GM18502 (cell line): Measurements from ENCODE around the gene TMEM229A.
A peak's percentile ranks its signal among the peaks of the same experiment; 100 is the strongest.
"Not testable (repeated sequence)": the region's sequence is repeated elsewhere in the genome, so short reads cannot be mapped to it uniquely, and the experiment has no call there.

Source experiments
- ATAC-seq: cut with Tn5 transposase; IDR thresholded peaks from one replicate; pipeline ENCODE4 v1.9.1; 2021; ENCODE audit warnings: mild to moderate bottlenecking; ENCODE audit not compliant: unreplicated experiment, poor library complexity

Gene TMEM229A

DNA sequence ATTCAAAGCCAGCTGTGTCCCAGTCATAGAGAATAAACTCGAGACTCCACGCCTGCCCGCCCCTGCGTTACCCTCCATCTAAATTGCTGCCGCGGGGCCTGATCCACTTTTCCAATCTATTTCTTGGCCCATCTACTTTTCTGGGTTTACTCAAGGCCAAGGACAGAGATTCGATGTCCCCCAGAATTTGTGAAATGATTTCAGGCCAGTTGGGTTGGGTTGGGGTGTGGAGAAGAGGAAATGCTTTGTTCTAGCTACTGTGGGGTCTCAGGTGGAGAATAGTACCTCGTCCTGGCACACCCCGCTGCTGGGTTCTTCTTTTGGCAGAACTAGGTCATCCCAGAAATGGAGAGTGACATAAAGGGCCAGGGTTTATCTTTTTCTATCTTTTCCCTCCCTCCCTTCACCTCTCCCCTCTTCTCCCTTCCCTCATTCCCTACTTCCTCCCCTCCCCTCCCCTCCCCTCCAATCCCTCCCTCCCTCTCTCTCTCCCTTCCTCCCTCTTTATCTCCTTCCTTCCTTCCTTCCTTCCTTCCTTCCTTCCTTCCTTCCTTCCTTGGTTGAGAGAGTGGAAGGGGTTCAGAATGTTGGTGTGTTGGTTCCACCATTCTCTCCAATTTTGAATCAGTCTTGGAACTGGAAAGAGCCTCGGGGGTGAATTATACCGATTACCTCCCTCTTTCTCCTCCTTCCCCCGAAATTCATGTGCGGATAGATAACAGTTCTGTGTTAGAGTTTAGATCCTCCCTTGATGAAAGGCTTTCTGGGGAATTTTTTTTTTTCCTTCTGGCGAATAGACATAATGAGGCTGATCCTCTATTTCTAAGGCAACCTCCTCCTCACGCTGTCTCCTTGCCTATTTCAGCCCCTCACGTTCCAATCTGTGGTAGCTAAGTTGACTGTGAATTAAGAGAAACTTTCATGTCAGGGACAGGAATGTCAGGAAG, 1.2 kb upstream of the TMEM229A start:
- no peak for ATAC-seq

DNA sequence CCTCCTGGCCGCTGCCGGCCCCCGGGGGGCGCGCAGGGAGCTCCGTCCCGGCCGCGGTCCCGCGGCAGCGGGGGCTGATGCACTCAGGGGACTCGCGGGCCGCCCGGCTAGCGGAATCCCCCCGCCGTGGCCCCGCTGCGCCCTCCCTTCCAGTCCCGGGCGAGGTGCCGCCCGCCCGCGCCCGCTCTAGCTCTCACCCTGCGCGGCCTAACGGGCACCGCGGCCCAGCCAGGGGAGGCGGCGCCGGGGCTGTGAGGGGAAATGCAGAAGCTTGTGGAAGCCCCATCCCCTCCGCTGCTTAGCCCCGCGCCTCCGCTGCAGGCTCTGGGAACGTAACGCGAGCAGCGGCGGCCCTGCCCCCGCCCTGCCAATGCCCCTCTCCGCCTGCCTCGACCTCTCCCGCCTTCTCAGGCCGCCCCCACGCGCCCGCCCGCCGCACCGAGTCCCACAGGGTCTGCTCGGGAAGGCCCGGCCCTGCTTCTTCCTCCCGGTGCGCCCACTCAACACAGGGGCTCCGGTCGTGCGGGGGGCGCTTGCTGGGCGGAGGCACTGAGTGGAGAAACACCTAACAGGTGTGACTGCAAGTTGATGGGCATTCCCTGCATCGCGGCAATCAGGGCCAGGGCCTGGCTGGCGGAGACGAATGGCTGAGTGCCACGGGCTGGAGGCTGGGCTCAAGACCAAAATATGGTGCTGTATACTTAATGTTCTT, 384 bp upstream of the TMEM229A start:
- ATAC-seq = peak; percentile 33

DNA sequence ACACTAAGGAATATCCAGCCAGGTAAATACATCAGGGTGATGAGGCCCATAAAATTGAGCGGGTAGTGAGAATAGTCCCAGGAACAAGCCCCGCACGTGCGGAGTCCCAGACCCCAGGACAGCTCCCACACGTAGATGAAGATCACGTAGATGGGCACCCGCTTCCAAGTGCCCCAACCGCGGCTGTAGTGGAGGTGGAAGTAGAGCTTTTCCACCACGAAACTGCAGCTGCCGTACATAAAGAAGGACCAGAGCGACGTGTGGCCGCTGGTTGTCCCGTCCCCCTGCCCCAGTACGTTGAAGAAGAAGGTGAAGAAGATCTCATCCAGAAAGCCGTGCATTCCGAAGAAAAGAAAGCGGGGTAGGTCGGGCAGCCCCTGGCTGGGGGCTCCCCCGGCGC, 948 bp downstream of the TMEM229A start:
- ATAC-seq = peak; percentile 7

DNA sequence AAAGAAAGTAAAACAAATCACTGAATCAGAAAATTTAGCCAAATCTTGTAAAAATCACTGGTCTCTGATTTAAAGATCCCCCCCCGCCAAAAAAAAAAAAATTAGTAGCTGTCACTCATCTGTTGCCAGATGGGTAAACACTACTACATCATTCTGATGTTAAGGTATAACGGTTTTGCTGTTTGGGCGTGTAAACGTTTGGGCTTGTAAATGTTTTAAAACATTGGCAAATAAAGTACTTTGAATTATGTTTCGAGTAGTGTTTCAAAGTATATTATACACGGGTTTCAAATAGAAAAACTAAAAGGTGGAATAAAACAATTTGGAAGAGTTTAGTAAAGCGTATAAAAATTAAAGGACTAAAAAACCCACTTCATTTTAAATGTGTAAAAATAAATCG, 1.5 kb downstream of the TMEM229A start:
- ATAC-seq = no peak

DNA sequence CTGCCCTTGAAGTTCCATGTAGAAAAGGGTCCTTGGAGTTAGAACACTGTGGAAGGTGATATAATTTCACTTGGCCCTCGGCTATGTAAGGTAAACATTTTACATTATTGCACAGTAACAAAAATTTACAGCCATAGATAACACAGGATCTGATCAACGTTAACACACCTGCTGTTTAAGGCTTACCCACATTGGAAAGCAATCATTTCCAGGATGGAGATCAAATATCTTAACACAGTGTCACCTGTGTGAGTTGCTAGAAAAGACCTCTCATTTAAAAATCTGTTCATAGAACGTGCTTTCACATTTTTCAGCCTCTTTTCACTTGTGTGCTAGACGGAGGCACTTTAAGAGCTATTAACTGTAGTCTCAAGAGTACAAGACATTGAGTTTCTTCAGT, 1.9 kb downstream of the TMEM229A start:
- no peak for ATAC-seq

DNA sequence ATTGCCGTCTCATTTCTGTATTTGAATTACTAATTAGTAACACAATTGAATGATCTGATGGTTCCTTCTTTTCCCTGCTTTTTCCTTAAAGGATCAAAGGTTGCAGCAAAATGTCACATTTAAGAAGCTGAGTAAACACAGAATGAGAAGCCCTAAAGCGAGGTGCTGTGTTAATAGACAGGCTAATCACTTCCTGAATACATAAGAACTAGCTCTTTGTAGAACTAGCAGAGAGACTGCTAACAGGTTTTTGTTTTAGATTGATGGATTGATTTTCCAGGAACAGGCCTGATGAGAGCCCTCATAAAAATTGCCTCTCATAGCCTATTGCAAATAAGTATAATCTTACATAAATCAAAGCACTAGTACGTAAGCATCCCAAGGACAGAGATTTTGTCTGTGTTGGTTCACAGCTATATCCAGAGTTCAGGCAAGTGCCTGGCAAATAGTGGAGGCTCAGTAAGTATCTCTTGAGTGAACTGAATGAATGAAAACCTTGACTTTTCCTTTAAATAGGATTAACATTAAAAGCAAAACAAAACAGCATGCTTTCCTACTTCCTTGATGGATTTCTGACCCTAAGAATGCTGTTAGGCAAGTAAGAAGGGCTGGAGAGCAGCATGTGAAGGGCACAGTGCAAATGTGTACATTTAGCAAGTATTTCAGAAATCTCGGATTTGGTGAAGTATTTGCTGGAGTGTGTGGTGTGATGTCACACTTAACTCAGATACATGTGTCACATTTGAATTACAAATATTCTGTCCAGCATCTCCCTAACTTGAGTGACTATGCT, 3.3 kb downstream of the TMEM229A start:
- no peak for ATAC-seq

DNA sequence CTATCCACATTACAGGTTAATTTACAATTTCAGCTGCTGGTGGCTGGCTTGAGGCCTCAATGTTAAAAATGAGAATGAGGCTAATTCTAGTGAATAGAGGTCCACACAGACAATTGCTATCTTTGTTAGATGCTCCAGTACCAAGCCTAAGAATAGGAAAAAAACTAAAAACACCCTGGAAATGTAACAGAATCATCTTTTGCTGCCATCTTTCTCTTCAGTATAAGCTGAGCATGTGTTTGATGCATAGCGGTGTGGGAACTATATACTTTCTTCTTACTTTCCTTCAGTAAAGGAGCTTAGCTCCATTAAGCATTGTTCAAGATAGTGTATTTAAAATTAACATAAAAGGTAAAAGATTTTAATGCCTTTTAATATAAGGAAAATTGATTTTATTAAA, 5.6 kb downstream of the TMEM229A start:
- no peak for ATAC-seq

DNA sequence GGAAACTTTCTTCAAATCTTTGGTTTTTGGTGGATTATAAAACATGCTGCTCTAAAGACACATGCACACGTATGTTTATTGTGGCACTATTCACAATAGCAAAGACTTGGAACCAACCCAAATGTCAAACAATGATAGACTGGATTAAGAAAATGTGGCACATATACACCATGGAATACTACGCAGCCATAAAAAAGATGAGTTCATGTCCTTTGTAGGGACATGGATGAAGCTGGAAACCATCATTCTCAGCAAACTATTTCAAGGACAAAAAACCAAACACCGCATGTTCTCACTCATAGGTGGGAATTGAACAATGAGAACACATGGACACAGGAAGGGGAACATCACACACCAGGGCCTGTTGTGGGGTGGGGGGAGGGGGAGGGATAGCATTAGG, 8.5 kb downstream of the TMEM229A start:
- not testable (repeated sequence) for ATAC-seq

DNA sequence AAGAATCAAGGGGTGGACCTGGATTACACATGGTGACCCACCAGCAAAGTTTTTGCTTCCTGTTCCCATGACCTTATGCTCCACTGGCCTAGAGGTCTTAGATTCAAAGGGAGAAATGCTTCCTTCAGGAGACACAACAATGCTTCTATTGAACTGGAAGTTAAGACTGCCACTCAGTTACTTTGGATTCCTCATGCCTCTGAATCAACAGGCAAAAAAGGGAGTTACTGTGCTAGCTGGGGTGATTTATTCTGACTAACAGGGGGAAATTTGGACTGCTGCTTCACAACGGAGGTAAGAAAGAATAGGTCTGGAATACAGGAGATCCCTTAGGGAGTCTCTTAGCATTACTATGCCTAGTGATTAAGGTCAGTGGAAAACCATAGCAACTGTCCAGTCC, 10.3 kb downstream of the TMEM229A start:
- ATAC-seq = no peak

DNA sequence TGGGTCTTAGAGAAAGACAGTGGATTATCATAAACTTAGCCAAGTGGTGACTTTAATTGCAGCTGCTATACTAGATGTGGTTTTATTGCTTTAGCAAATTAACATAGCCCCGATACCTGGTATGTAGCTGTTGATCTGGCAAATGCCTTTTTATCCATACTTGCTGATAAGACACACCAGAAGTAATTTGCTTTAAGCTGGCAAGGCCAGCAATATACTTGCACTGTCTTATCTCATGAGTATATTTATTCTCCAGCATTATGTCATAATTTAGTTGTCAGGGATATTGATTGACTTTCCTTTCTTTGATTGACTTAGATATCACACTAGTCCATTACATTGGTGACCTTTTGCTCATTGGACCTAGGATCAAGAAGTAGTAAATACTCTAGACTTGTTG, 12.8 kb downstream of the TMEM229A start:
- no peak for ATAC-seq

DNA sequence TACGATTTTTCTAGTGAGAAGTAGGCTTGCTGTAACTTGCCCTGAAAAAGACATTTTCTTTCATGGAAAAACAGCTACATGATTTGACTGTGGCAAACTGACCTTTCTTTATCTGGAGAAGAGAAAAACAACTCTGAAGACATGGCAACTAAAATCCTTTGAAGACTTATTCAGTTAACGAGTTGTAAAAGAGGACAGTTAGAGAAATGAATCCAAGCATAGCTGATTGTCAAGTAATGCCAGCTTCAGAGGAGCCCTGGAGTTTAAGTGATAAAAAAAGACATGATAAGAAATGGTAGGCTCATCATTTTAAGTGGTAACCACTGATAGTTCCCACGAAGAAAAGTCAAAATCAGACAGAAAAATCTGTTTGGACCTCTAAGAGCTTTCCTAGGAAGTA, 19.6 kb downstream of the TMEM229A start:
- ATAC-seq = no peak

DNA sequence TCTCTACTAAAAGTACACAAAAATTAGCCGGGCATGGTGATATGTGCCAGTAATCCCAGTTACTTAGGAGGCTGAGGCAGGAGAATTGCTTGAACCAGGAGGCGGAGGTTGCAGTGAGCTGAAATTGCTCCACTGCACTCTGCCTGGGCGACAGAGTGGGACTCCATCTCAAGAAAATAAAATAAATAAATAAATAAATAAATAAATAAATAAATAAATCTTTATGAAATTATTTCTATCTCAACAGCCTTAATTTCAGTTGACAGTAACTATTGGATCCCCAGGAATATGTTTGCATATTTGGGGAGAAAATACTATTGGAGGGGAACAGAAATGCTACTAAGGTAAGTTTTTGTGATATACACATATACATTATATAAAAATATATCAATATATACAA, 20.0 kb downstream of the TMEM229A start:
- no peak for ATAC-seq

DNA sequence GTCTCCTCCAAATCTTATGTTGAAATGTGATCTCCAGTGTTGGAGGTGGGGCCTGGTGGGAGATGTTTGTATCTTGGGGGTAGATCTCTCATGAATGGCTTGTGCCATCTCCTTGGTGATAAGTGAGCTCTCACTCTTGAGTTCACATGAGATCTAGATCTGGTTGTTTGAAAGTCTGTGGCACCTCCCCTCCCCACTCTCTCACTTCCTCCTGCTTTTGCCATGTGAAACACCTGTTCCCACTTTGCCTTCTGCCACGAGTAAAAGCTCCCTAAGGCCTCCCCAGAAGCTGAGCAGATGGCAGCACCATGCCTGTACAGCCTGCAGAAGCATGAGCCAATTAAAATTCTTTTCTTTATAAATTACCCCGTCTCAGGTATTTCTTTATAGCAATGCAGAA, 23.5 kb downstream of the TMEM229A start:
- peak; percentile 61 for ATAC-seq

DNA sequence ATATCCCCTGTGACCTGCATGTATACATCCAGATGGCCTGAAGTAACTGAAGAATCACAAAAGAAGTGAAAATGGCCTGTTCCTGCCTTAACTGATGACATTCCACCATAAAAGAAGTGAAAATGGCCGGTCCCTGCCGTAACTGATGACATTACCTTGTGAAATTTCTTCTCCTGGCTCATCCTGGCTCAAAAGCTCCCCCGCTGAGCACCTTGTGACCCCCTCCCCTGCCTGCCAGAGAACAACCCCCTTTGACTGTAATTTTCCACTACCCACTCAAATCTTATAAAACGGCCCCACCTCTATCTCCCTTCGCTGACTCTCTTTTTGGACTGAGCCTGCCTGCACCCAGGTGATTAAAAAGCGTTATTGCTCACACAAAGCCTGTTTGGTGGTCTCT, 24.6 kb downstream of the TMEM229A start:
- ATAC-seq = not testable (repeated sequence)

DNA sequence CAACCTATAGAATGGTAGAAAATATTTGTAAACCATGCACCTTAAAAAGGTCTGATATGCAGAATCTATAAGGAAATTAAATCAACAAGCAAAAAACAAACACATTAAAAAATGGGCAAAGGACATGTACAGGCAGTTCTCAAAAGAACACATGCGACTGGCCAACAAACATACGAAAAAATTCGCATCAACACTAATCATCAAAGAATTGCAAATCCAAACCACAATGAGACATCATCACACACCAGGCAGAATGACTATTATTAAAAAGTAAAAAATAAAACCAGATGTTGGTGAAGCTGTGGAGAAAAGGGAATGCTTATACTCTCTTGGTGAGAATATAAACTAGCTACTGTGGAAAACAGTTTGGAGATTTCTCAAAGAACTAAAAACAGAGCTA, 33.2 kb downstream of the TMEM229A start:
- ATAC-seq = no peak

DNA sequence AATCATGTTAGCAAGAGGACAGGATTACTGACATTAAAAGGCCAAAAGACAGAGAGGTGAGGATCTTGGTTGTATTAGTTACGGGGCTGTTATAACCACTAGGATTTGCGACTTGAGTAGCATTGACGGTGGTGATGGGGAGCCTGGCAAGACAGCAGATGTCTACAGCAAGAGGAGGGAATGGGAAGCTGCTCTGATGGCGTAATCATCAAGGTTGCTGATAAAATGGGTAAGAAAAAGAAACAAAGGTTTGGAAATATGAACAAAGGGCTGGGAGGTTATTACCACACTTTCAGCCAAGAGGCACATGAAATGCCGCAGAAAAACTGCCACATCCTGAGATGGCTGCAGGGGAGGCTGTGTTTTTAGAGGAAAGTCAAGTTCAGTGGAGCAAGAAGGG, 33.9 kb downstream of the TMEM229A start:
- no peak for ATAC-seq

DNA sequence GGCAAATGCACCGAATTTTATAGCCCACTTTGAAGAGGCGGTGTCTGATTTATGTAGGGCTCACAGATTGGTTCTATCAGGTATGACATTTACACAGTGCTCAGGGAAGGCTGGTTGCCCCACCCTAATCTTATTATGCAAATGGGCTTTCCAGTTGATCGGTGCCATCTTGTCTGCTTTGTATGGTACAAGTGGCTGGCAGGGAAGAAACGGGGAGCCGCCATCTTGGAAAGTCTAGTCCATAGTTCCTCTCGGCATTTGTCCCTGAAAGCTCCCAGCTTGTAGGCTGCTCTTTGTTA, 36.6 kb downstream of the TMEM229A start:
- ATAC-seq = no peak

DNA sequence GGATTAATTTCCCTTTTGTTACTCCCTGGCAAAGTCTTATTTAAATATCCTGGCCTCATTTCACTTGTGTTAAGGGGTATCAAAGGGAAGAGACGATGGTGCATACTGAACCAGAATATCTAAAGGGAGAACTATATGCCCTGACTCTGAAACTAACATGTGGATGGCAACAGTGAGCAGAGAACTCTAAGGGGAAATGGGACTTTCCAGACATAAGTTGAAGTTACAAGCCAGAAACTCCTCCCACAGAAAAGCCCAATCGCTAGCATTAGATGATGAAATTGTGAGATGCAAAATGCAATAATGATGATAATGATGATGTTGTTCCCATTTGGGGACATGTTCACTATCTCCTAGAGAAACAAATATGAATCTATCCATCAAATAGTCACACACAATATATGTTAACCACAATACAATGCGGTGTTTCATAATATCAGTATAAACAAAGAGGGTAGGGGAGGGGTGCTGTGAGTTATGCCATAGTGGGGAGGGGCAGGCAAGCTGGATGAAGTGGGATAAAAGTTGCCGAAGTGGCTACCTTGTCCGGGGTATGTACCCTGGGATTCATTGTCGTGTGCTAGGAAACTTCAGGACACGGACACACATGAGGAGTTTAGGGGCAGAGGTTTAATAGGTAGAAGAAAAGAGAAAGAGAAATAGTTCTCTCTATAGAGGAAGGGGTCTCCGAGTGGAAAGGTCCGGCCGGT, 37.1 kb downstream of the TMEM229A start:
- ATAC-seq = peak; percentile 85

DNA sequence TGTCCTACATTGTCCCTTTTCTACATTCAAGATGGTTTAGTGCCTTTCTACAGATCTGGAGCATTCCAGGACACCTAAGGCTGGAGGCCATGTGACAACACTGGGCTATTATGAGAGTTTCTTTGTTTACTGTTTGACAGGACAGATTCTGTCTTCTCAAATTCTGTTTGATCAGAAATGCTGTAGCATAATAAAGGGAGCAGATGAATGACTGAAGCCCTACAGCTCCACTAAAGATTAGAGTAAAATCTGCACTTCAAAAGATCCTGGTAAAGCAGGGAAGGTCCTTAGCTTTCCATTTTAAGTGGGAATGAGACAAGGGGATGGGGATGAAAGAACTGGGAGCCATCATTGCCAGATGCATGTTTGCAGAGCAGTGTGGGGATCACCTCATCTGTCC, 38.4 kb downstream of the TMEM229A start:
- no peak for ATAC-seq

DNA sequence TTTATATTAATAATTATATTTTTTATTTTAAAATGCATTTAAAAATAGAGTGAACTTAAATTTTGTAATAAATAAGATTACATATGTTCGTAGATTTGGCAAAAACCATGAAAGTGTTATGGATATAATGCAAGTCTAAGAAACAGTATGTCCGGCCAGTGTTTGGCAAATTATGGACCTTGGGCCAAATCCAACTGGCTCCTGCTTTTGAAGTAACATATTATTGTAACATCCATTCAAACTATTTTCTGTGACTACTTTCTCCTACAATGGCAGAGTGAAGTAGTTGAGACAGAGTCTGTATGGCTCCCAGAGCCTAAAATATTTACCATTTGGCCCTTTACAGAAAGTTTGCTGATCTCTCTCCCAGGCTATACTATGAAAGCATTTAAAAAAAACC, 38.9 kb downstream of the TMEM229A start:
- ATAC-seq = no peak
